Endodermal cell (in vitro differentiated cells): ENCODE measurements around the gene DOK6. TPM values are rescaled to one million over a fixed set of nuclear protein-coding genes. Genes with fewer than 3 reads are reported as not detected.

ENCODE experiments used
- DNase-seq: peaks from one replicate; pipeline ENCODE4 v3.0.0-alpha.2; 2017
- H3K27ac ChIP-seq: 2 replicates; pipeline ENCODE4 v1.5.1; 2013; ENCODE audit warnings: mild to moderate bottlenecking, low read depth, low read length, moderate library complexity
- H3K27me3 ChIP-seq: 2 replicates; pipeline ENCODE4 v1.6.1; 2013; ENCODE audit warnings: mild to moderate bottlenecking, low read length, moderate library complexity; ENCODE audit not compliant: insufficient read depth, control insufficient read depth, poor library complexity, severe bottlenecking
- H3K36me3 ChIP-seq: 2 replicates; pipeline ENCODE4 v1.7.0; 2013; ENCODE audit warnings: mild to moderate bottlenecking, low read length, moderate library complexity; ENCODE audit not compliant: control insufficient read depth, insufficient read depth
- H3K4me1 ChIP-seq: one replicate; pipeline ENCODE4 v1.7.0; 2013; ENCODE audit warnings: low read length; ENCODE audit not compliant: control insufficient read depth, insufficient read depth
- H3K4me3 ChIP-seq: 2 replicates; pipeline ENCODE4 v1.5.1; 2013; ENCODE audit warnings: mild to moderate bottlenecking, low read length, moderate library complexity
- H3K9ac ChIP-seq: 2 replicates; pipeline ENCODE4 v1.6.1; 2013; ENCODE audit warnings: mild to moderate bottlenecking, low read length, moderate library complexity; ENCODE audit not compliant: poor library complexity, severe bottlenecking; ENCODE audit errors: extremely low read depth
- H3K9me3 ChIP-seq: 2 replicates; pipeline ENCODE4 v1.6.1; 2013; ENCODE audit warnings: mild to moderate bottlenecking, low read length, moderate library complexity; ENCODE audit not compliant: control insufficient read depth
- H3K27ac Mint-ChIP-seq: 2 replicates; pipeline ENCODE4 v1.8.0; 2020; ENCODE audit warnings: mixed read lengths
- H3K27me3 Mint-ChIP-seq: 2 replicates; pipeline ENCODE4 v1.8.0; 2021; ENCODE audit warnings: mild to moderate bottlenecking, mixed read lengths; ENCODE audit not compliant: insufficient read depth
- H3K36me3 Mint-ChIP-seq: 2 replicates; pipeline ENCODE4 v1.8.0; 2020; ENCODE audit warnings: low read depth, mixed read lengths
- H3K4me1 Mint-ChIP-seq: 2 replicates; pipeline ENCODE4 v1.8.0; 2020; ENCODE audit warnings: mixed read lengths
- H3K4me3 Mint-ChIP-seq: 2 replicates; pipeline ENCODE4 v1.8.0; 2020; ENCODE audit warnings: mild to moderate bottlenecking, moderate library complexity, mixed read lengths
- H3K9me3 Mint-ChIP-seq: 2 replicates; pipeline ENCODE4 v1.8.0; 2020; ENCODE audit warnings: mild to moderate bottlenecking, mixed read lengths
- WGBS, 2 experiments: methylation state at CpG; one replicate each; pipeline versions ENCODE4 v1.1.5 to v1.1.7; 2013; ENCODE audit warnings: missing lambda C conversion rate in 2 of 2, mixed read lengths in 1 of 2; ENCODE audit not compliant: insufficient coverage in 1 of 2, insufficient read length in 1 of 2; 5-methylcytosine and 5-hydroxymethylcytosine counted together
- total RNA-seq, 2 donors: library from RNA; stranded (reverse); fragmentation: NEBNext Ultra II Directional in 1 of 2; extraction: Animal tissue kit (Norgen Biotek cat#: 25700) in 1 of 2; gene quantifications; 2 replicates in 1 of 2; 3 replicates in 1 of 2; pipeline ENCODE4 v1.2.1, GENCODE V29; 2021
- TF ChIP-seq, protein P1 (sequence below): fragments of 200-600 bp; sonication (generic); conservative IDR thresholded peaks from 2 replicates; pipeline ENCODE4 v1.5.0; 2021; ENCODE audit warnings: antibody characterized with exemption, mild to moderate bottlenecking

DOK6 gene
- total RNA-seq, 2 donors from 2014 or later: 5.7 to 5.9 TPM

DNA sequence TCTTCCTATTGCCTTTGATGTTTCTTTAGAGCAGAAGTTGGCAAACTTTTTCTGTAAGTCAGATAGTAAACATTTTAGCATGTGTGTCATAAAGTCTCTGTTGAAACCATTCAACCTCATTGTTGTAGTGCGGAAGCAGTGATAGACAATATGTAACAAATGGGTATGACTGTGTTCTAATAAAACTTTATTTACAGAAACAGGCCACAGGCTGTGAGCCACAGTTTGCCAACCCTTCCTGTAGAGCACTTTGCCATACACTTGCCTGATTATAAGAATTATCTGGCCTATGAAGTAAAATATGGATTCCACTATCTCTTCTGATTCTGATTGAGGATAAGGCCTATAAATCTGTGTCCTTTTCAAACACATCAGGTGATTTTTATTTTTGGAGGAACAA lies 237.4 kb downstream of the DOK6 start:
- DNase-seq: no peak
- no peaks in the 10 kb centered on the region for H3K36me3 ChIP-seq
- no peak overlapping the region for H3K9ac ChIP-seq
- H3K27me3 ChIP-seq: no peaks in the 10 kb centered on the region
- H3K9me3 ChIP-seq: no peaks in the 10 kb centered on the region
- Mint-ChIP-seq H3K27me3 (no peaks in the 10 kb centered on the region), H3K36me3 (no peaks in the 10 kb centered on the region), H3K4me3 (no peak overlapping the region), H3K27ac (no peak overlapping the region), H3K9me3 (no peaks in the 10 kb centered on the region), H3K4me1 (peaks cover 3% of the 10 kb centered on the region)
- 89% methylated on average over 1 of the region's 1 CpG; no CpG with 5 or more reads in 1 of the 2 experiments for WGBS, 2 experiments
- no peak overlapping the region for H3K4me3 ChIP-seq
- H3K4me1 ChIP-seq: no peaks in the 10 kb centered on the region
- no peak overlapping the region for H3K27ac ChIP-seq
- TF ChIP-seq, protein P1, sequence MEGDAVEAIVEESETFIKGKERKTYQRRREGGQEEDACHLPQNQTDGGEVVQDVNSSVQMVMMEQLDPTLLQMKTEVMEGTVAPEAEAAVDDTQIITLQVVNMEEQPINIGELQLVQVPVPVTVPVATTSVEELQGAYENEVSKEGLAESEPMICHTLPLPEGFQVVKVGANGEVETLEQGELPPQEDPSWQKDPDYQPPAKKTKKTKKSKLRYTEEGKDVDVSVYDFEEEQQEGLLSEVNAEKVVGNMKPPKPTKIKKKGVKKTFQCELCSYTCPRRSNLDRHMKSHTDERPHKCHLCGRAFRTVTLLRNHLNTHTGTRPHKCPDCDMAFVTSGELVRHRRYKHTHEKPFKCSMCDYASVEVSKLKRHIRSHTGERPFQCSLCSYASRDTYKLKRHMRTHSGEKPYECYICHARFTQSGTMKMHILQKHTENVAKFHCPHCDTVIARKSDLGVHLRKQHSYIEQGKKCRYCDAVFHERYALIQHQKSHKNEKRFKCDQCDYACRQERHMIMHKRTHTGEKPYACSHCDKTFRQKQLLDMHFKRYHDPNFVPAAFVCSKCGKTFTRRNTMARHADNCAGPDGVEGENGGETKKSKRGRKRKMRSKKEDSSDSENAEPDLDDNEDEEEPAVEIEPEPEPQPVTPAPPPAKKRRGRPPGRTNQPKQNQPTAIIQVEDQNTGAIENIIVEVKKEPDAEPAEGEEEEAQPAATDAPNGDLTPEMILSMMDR: no peak

DNA sequence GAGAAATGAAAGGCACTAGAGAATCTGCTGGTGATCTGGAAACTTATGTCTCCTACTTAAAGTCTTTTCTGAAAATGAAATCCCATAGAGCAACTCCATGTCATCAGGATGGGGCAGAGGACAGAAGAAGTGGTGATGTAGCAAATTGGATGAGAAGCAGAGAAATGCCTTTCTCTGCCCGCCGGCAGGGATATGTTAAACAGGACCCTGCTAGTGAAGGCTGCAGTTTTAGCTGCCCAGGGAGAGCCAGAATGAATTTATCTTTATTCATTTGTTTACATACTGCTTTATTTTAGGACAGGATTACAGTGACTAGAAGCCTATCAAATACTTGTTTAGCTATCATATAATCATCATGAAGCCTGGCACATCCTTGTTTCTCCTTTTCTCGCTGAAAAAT lies 247.0 kb downstream of the DOK6 start:
- Histone ChIP-seq H3K27me3 (no peaks in the 10 kb centered on the region), H3K9me3 (no peaks in the 10 kb centered on the region), H3K9ac (no peak overlapping the region), H3K36me3 (no peaks in the 10 kb centered on the region), H3K4me1 (no peaks in the 10 kb centered on the region), H3K27ac (no peak overlapping the region), H3K4me3 (no peak overlapping the region)
- Mint-ChIP-seq H3K27me3 (no peaks in the 10 kb centered on the region), H3K36me3 (no peaks in the 10 kb centered on the region), H3K4me1 (no peaks in the 10 kb centered on the region), H3K27ac (no peak overlapping the region), H3K9me3 (no peaks in the 10 kb centered on the region), H3K4me3 (no peak overlapping the region)
- WGBS, 2 experiments: 91% methylated on average over 3 of the region's 3 CpGs; no CpG with 5 or more reads in 1 of the 2 experiments
- DNase-seq: no peak
- TF ChIP-seq, protein P1: no peak

DNA sequence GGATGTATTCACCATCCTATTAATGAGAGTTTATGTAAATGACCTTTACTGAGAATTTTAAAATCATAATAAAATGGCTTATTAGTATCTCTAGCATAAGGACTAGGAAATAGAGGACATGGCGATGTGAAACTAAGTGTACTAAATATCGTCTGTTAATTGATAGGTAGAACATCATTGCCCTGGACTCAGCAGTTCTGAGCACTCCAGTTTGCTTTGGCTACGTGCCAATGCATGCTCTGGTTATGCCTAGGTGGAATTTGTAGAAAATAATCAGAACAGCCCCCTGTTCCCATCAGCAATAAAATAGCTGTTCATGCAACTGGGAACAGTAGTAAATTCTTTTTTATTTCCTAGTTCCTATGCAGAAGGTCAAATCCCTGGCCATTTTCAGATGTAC lies 247.8 kb downstream of the DOK6 start:
- TF ChIP-seq, protein P1: no peak
- Histone ChIP-seq H3K4me3 (no peak overlapping the region), H3K4me1 (no peaks in the 10 kb centered on the region), H3K27me3 (no peaks in the 10 kb centered on the region), H3K9ac (no peak overlapping the region), H3K27ac (no peak overlapping the region), H3K36me3 (no peaks in the 10 kb centered on the region), H3K9me3 (no peaks in the 10 kb centered on the region)
- 94 to 95% methylated on average over 2 to 3 of the region's 3 CpGs for WGBS, 2 experiments
- Mint-ChIP-seq H3K4me3 (no peak overlapping the region), H3K9me3 (no peaks in the 10 kb centered on the region), H3K27ac (no peak overlapping the region), H3K4me1 (no peaks in the 10 kb centered on the region), H3K36me3 (no peaks in the 10 kb centered on the region), H3K27me3 (no peaks in the 10 kb centered on the region)
- no peak for DNase-seq
